ENCODE data around the gene SAMSN1. TPM values are rescaled to one million over a fixed set of nuclear protein-coding genes. Genes with fewer than 3 reads are reported as not detected.
"Not testable (repeated sequence)": the region's sequence is repeated elsewhere in the genome, so short reads cannot be mapped to it uniquely, and the experiment has no call there.

Gene SAMSN1
- total RNA-seq, 1 experiment from 2014 or later, result 2.8 TPM

GRCh38 chr21:14495075-14495474 is 51.0 kb downstream of the SAMSN1 start:
- Histone ChIP-seq H3K23me2 (ENCODE audit: insufficient read length, low read depth, low read length, poor library complexity, severe bottlenecking) (no peaks in the 10 kb centered on the region), H2BK15ac (ENCODE audit: low read depth, low read length) (no peak overlapping the region), H4K5ac (ENCODE audit: insufficient read length, low read depth, low read length) (no peak overlapping the region), H3K56ac (ENCODE audit: insufficient read length, low read depth, low read length) (no peak overlapping the region), H2BK120ac (ENCODE audit: low read depth, low read length, poor library complexity, severe bottlenecking) (no peak overlapping the region), H3K4ac (ENCODE audit: low read depth, low read length) (no peak overlapping the region), H3K79me1 (ENCODE audit: insufficient read depth, low read depth, low read length, poor library complexity, severe bottlenecking) (no peaks in the 10 kb centered on the region), H4K91ac (ENCODE audit: insufficient read length, low read depth, low read length) (no peak overlapping the region), H2AFZ (ENCODE audit: low read length) (no peak overlapping the region), H3K9me3 (ENCODE audit: control insufficient read depth, low read depth, low read length) (no peaks in the 10 kb centered on the region), H4K8ac (replicated peaks; ENCODE audit: insufficient read length, low read depth, low read length) (no peak overlapping the region), H3K27me3 (ENCODE audit: insufficient read depth, low read length) (no peaks in the 10 kb centered on the region), H3T11ph (ENCODE audit: low read length) (no peak overlapping the region), H2BK5ac (ENCODE audit: insufficient read length, low read length) (no peak overlapping the region), H3K79me2 (ENCODE audit: insufficient read depth, low read length) (no peaks in the 10 kb centered on the region), H2BK12ac (ENCODE audit: insufficient read length, low read depth, low read length) (no peak overlapping the region), H3K14ac (ENCODE audit: insufficient read depth, low read length) (no peak overlapping the region), H3K4me1 (ENCODE audit: insufficient read depth, low read length) (no peaks in the 10 kb centered on the region), H3K9ac (ENCODE audit: extremely low read depth, insufficient read length, low read length) (no peak overlapping the region), H4K20me1 (ENCODE audit: control insufficient read depth, insufficient read depth, insufficient read length) (no peaks in the 10 kb centered on the region), H3K27ac (ENCODE audit: insufficient read length, low read depth, low read length) (no peak overlapping the region), H3K18ac (ENCODE audit: insufficient read length, low read depth, low read length) (no peak overlapping the region), H2BK20ac (ENCODE audit: low read depth, low read length, poor library complexity, severe bottlenecking) (no peak overlapping the region), H3K4me2 (ENCODE audit: insufficient read depth, insufficient read length, low read length) (no peak overlapping the region), H3K23ac (ENCODE audit: insufficient read length, low read depth, low read length) (no peak overlapping the region), H2AK5ac (ENCODE audit: insufficient read length, low read length) (no peak overlapping the region)
- no peak for TF ChIP-seq CTCF (conservative IDR thresholded peaks at IDR 0.05)
- DNase-seq, result no peak
- WGBS (ENCODE audit: extremely low coverage, insufficient read length, low lambda C conversion rate), result no CpG with 5 or more reads among the region's 3 CpGs
- Mint-ChIP-seq H3K36me3 (ENCODE audit: insufficient read depth in 1 of 3, low read depth in 3 of 3) (peaks cover 0 to 3% (median 3%) of the 10 kb centered on the region in 3 experiments; a peak in 2 of 7 replicates), H3K27me3 (ENCODE audit: low read depth) (no peaks in the 10 kb centered on the region), H3K27ac (no peak overlapping the region), H3K4me1 (peaks cover 4 to 6% of the 10 kb centered on the region in 2 experiments), H3K9me3 (peaks cover 0 to 4% of the 10 kb centered on the region in 2 experiments; a peak in 3 of 5 replicates), H3K4me3 (no peak overlapping the region)

GRCh38 chr21:14494181-14494580 is 51.9 kb downstream of the SAMSN1 start:
- WGBS (ENCODE audit: extremely low coverage, insufficient read length, low lambda C conversion rate), result no CpG with 5 or more reads among the region's 1 CpG
- H3K9ac ChIP-seq (ENCODE audit: extremely low read depth, insufficient read length, low read length); H3K4me2 ChIP-seq (ENCODE audit: insufficient read depth, insufficient read length, low read length); H3K27me3 Mint-ChIP-seq (ENCODE audit: low read depth); H3K4me1 Mint-ChIP-seq; H3T11ph ChIP-seq (ENCODE audit: low read length); H2BK120ac ChIP-seq (ENCODE audit: low read depth, low read length, poor library complexity, severe bottlenecking); H3K23ac ChIP-seq (ENCODE audit: insufficient read length, low read depth, low read length); DNase-seq; H3K18ac ChIP-seq (ENCODE audit: insufficient read length, low read depth, low read length); H2AFZ ChIP-seq (ENCODE audit: low read length); H3K56ac ChIP-seq (ENCODE audit: insufficient read length, low read depth, low read length); H3K9me3 ChIP-seq (ENCODE audit: control insufficient read depth, low read depth, low read length); H3K27ac Mint-ChIP-seq; H2BK15ac ChIP-seq (ENCODE audit: low read depth, low read length); H3K23me2 ChIP-seq (ENCODE audit: insufficient read length, low read depth, low read length, poor library complexity, severe bottlenecking); H3K4me3 Mint-ChIP-seq; H3K27me3 ChIP-seq (ENCODE audit: insufficient read depth, low read length); H2AK5ac ChIP-seq (ENCODE audit: insufficient read length, low read length); H4K5ac ChIP-seq (ENCODE audit: insufficient read length, low read depth, low read length); H2BK12ac ChIP-seq (ENCODE audit: insufficient read length, low read depth, low read length); H3K14ac ChIP-seq (ENCODE audit: insufficient read depth, low read length); H3K9me3 Mint-ChIP-seq; H4K20me1 ChIP-seq (ENCODE audit: control insufficient read depth, insufficient read depth, insufficient read length); H3K4me1 ChIP-seq (ENCODE audit: insufficient read depth, low read length); H3K27ac ChIP-seq (ENCODE audit: insufficient read length, low read depth, low read length); H3K4ac ChIP-seq (ENCODE audit: low read depth, low read length); H4K91ac ChIP-seq (ENCODE audit: insufficient read length, low read depth, low read length); H3K36me3 Mint-ChIP-seq (ENCODE audit: insufficient read depth in 1 of 3, low read depth in 3 of 3); H3K79me1 ChIP-seq (ENCODE audit: insufficient read depth, low read depth, low read length, poor library complexity, severe bottlenecking); H2BK5ac ChIP-seq (ENCODE audit: insufficient read length, low read length); H4K8ac ChIP-seq (replicated peaks; ENCODE audit: insufficient read length, low read depth, low read length); H3K79me2 ChIP-seq (ENCODE audit: insufficient read depth, low read length); H2BK20ac ChIP-seq (ENCODE audit: low read depth, low read length, poor library complexity, severe bottlenecking): not testable (repeated sequence)

All from H9 (cell line).